K562 (cell line): ENCODE data around the gene SNX10. TPM values are rescaled to one million over a fixed set of nuclear protein-coding genes. Genes with fewer than 3 reads are reported as not detected.

ENCODE experiments used
- ATF7 ChIP-seq: fragments of 450-650 bp; IDR thresholded peaks from 2 replicates; pipeline ENCODE4 v1.7.1; 2014; ENCODE audit warnings: mild to moderate bottlenecking, moderate library complexity
- CBX2 ChIP-seq: fragments of 200-600 bp; sonication (generic); IDR thresholded peaks from one replicate; pipeline ENCODE4 v1.6.1; 2012; ENCODE audit warnings: mild to moderate bottlenecking, low read length, inconsistent platforms; ENCODE audit not compliant: insufficient read depth, poor library complexity, severe bottlenecking
- CTBP1 ChIP-seq: fragments of 450-650 bp; IDR thresholded peaks from 2 replicates; pipeline ENCODE4 v1.6.1; 2016; ENCODE audit warnings: borderline replicate concordance
- HMGN3 ChIP-seq: IDR thresholded peaks from 2 replicates; pipeline ENCODE4 v1.6.1; 2011; ENCODE audit warnings: borderline replicate concordance, low read depth, mild to moderate bottlenecking, mixed read lengths, low read length; ENCODE audit not compliant: insufficient read length; ENCODE audit errors: extremely low read depth
- HNRNPL ChIP-seq: fragments of 200-400 bp; formaldehyde crosslinking; IDR thresholded peaks from 2 replicates; pipeline ENCODE4 v1.6.1; 2017; ENCODE audit warnings: low read depth, mild to moderate bottlenecking, low read length
- KLF13 ChIP-seq: fragments of 450-650 bp; IDR thresholded peaks from 2 replicates; pipeline ENCODE4 v1.6.1; 2016; ENCODE audit warnings: missing genetic modification characterization, low read depth, mild to moderate bottlenecking, missing compliant biosample characterization, moderate library complexity, borderline replicate concordance
- MITF ChIP-seq: IDR thresholded peaks from 2 replicates; pipeline ENCODE4 v1.6.1; 2014; ENCODE audit warnings: antibody characterized with exemption
- NR2F6 ChIP-seq: fragments of 450-650 bp; formaldehyde crosslinking; IDR thresholded peaks from 2 replicates; pipeline ENCODE4 v1.4.0; 2020; ENCODE audit warnings: mild to moderate bottlenecking
- PHB2 ChIP-seq: fragments of 450-650 bp; IDR thresholded peaks from 2 replicates; pipeline ENCODE4 v1.6.1; 2017; ENCODE audit warnings: low read depth
- POLR2A ChIP-seq: fragments of 450-650 bp; conservative IDR thresholded peaks from 2 replicates; pipeline ENCODE4 v1.6.1; 2016
- POLR3A ChIP-seq: IDR thresholded peaks from 2 replicates; pipeline ENCODE4 v1.6.1; 2011; ENCODE audit warnings: borderline replicate concordance, mild to moderate bottlenecking, moderate library complexity; ENCODE audit not compliant: insufficient read length, insufficient read depth; ENCODE audit errors: extremely low read depth
- RB1 ChIP-seq: fragments of 450-650 bp; IDR thresholded peaks from 2 replicates; pipeline ENCODE4 v1.6.1; 2017; ENCODE audit warnings: low read depth, mild to moderate bottlenecking
- SPI1 ChIP-seq: IDR thresholded peaks from 2 replicates; pipeline ENCODE4 v1.6.1; 2011; ENCODE audit warnings: low read depth, low read length, control low read depth, borderline replicate concordance
- SREBF1 ChIP-seq: fragments of 150-350 bp; IDR thresholded peaks from 2 replicates; pipeline ENCODE4 v1.6.1; 2014; ENCODE audit warnings: antibody characterized with exemption, low read depth, low read length, borderline replicate concordance
- ZBTB11 ChIP-seq, 3 experiments: fragments of 200-800 bp in 1 of 3; fragments of 250-450 bp in 1 of 3; fragments of 450-650 bp in 1 of 3; sonication (Bioruptor Pico) in 1 of 3; sonication (Bioruptor generic) in 1 of 3; formaldehyde crosslinking in 1 of 3; IDR thresholded peaks; 2 replicates each; pipeline versions ENCODE4 v1.6.1 to v1.8.0; 2016 to 2022; ENCODE audit warnings: mild to moderate bottlenecking in 2 of 3, missing genetic modification characterization in 2 of 3, missing compliant biosample characterization in 1 of 3, moderate library complexity in 1 of 3
- ZBTB26 ChIP-seq: fragments of 450-650 bp; formaldehyde crosslinking; IDR thresholded peaks from 2 replicates; pipeline ENCODE4 v1.4.0; 2022; ENCODE audit warnings: missing genetic modification characterization
- ZBTB33 ChIP-seq: sonication (generic); formaldehyde crosslinking; IDR thresholded peaks from 2 replicates; pipeline ENCODE4 v1.8.1; 2023; ENCODE audit warnings: mild to moderate bottlenecking, missing genetic modification reagents
- ZNF143 ChIP-seq: sonication (generic); formaldehyde crosslinking; IDR thresholded peaks from 2 replicates; pipeline ENCODE4 v1.9.0; 2022; ENCODE audit warnings: mild to moderate bottlenecking, missing genetic modification reagents
- polyA plus RNA-seq, 8 experiments: library from polyadenylated mRNA; depleted of rRNA in 4 of 8; stranded (reverse) in 5 of 8; unstranded in 3 of 8; fragments of >200 nt; fragmentation: Nextera tagmentation in 2 of 8; fragmentation: Illumina TruSeq in 1 of 8; extraction: Ambion mirVana in 2 of 8; extraction: Trizol in 1 of 8; gene quantifications; 2 replicates each; pipeline versions ENCODE4 v1.2.1 to v1.2.3, GENCODE V29; 2011 to 2014; ENCODE audit warnings: inconsistent platforms in 1 of 8, missing spikeins in 1 of 8
- total RNA-seq, 7 experiments: library from RNA; depleted of rRNA in 6 of 7; stranded (reverse); fragments of >200 nt in 6 of 7; fragmentation: Illumina TruSeq in 2 of 7; extraction: Trizol in 2 of 7; gene quantifications; 2 replicates each; pipeline versions ENCODE4 v1.2.1 to v1.2.3, GENCODE V29; 2011 to 2021; ENCODE audit warnings: low replicate concordance in 1 of 7

SNX10 gene
- total and polyA plus RNA-seq, 9 of the 15 experiments (the other 6 are each of a cell fraction or from before 2014, with no cell fraction given) = 6.9 to 16.5 (median 11.5) TPM

GRCh38 chr7:26329520-26330255 lies 38.0 kb downstream of the SNX10 start (continued):
- TF ChIP-seq CBX2 = no peak
- no peak for TF ChIP-seq POLR3A
- peak; percentile 99 for TF ChIP-seq SPI1
- 0 out of 2 replicates have a peak, but pooled peaks have one; percentile 9 for TF ChIP-seq ZBTB26 (CRISPR knock-in tag)
- no peak for TF ChIP-seq ZBTB11 (CRISPR knock-in tag; IDR thresholded peaks at IDR 0.05)
- TF ChIP-seq CTBP1 = peak; percentile 21; the same call in 1 of the 2 replicates
- no peak for TF ChIP-seq HNRNPL
- no peak for TF ChIP-seq POLR2A
- TF ChIP-seq ZNF143 (CRISPR knock-in tag) = no peak
- peak; percentile 42; the same call in 1 of the 2 replicates for TF ChIP-seq ZBTB33 (CRISPR knock-in tag)
- TF ChIP-seq ATF7 = no peak
- TF ChIP-seq NR2F6 = no peak
- TF ChIP-seq HMGN3 = no peak
- no peak for TF ChIP-seq KLF13 (tag)
- TF ChIP-seq PHB2 = no peak
- TF ChIP-seq SREBF1 = no peak
- no peak for TF ChIP-seq MITF
- no peak for TF ChIP-seq RB1
